Psoas muscle (tissue), 8 donors: ENCODE data around the gene OPA3. TPM values are rescaled to one million over a fixed set of nuclear protein-coding genes. Genes with fewer than 3 reads are reported as not detected.

Experiments used
- ATAC-seq, 4 donors: fragments of 200-7000 bp; cut with Tn5 transposase; one replicate each; pipeline ENCODE4 v1.9.1; 2020; ENCODE audit warnings: moderate library complexity in 3 of 4, mild to moderate bottlenecking in 2 of 4
- DNase-seq, 2 donors: peaks; one replicate each; pipeline ENCODE4 v3.0.0-alpha.2; 2020
- H3K27ac ChIP-seq: fragments of 200-600 bp; one replicate; pipeline ENCODE4 v1.8.0; 2022
- H3K27me3 ChIP-seq, 3 donors: fragments of 200-600 bp in 1 of 3; one replicate each; pipeline versions ENCODE4 v1.6.1 to v1.8.0; 2013 to 2022; ENCODE audit warnings: low read length in 2 of 3, mild to moderate bottlenecking in 2 of 3, moderate library complexity in 1 of 3; ENCODE audit not compliant: insufficient read depth in 3 of 3
- H3K36me3 ChIP-seq, 2 donors: fragments of 200-600 bp in 1 of 2; one replicate each; pipeline versions ENCODE4 v1.6.1 to v1.8.0; 2013 to 2022; ENCODE audit warnings: low read depth in 1 of 2, mild to moderate bottlenecking in 1 of 2, moderate library complexity in 1 of 2; ENCODE audit not compliant: insufficient read depth in 1 of 2
- H3K4me1 ChIP-seq: fragments of 200-600 bp; one replicate; pipeline ENCODE4 v1.8.0; 2022
- H3K4me3 ChIP-seq: fragments of 200-600 bp; one replicate; pipeline ENCODE4 v1.8.0; 2022; ENCODE audit warnings: mild to moderate bottlenecking
- H3K9me3 ChIP-seq: fragments of 200-600 bp; one replicate; pipeline ENCODE4 v1.8.0; 2022
- CTCF ChIP-seq: fragments of 200-600 bp; IDR thresholded peaks from one replicate; pipeline ENCODE4 v1.8.0; 2022; ENCODE audit warnings: antibody characterized with exemption
- WGBS, 3 donors: extraction: QIAGEN DNeasy Blood & Tissue Kit; methylation state at CpG; one replicate each; pipeline versions ENCODE4 v1.1.6 to v1.1.7; 2013; 5-methylcytosine and 5-hydroxymethylcytosine counted together
- intact Hi-C, 2 donors: fragments of 100-400 bp; cut with DNase I; formaldehyde crosslinking; loops; one replicate each; pipeline versions ENCODE4 v1.11.0 to v1.14.2; 2022
- long read RNA-seq, 2 donors: library from polyadenylated mRNA; unstranded; transcript quantifications; one replicate each; pipeline ENCODE4 v2.0.0, GENCODE V29; 2021
- polyA plus RNA-seq, 3 donors: library from polyadenylated mRNA; stranded (reverse); fragments of 200-250 nt; gene quantifications; one replicate each; pipeline ENCODE4 v1.2.3, GENCODE V29; 2013
- total RNA-seq, 4 donors: library from RNA; stranded (reverse); fragmentation: NEBNext Ultra II Directional in 2 of 4; extraction: Animal tissue kit (Norgen Biotek cat#: 25700) in 2 of 4; gene quantifications; one replicate each; pipeline versions ENCODE4 v1.2.1 to v1.2.4, GENCODE V29; 2021 to 2023
- donor health status: healthy with polysubstance abuse.
- donor health status: DM: no; HTN: no; CAD: no; lungs with moderate emphysema.
- donor health status: Bipolar disorder and iron deficiency.
- donor health status: healthy.
- donor health status: DM: yes; HTN: yes; CAD: no.
- donor health status: DM: no; HTN: no; CAD: no.
- donor health status: DM: no; HTN: no; CAD: no.
- donor health status: DM: yes; HTN: yes; CAD: no.

Gene OPA3
- 10 to 100 TPM; 14.0 to 27.6 (median 17.6) TPM for total RNA-seq
- 10 to 100 TPM in 2 of 3 donors, 1 to 10 TPM in 1; 9.1 to 15.8 (median 12.4) TPM for polyA plus RNA-seq
- long read RNA-seq, donor 1, full-length matches to known transcripts, result 4 of 9 reads
- long read RNA-seq, donor 1, partial matches to known transcripts, result 0 of 9 reads
- long read RNA-seq, donor 1, other reads (novel, unspliced or antisense), result 5 of 9 reads
- long read RNA-seq, donor 2, full-length matches to known transcripts, result 16 of 23 reads
- long read RNA-seq, donor 2, partial matches to known transcripts, result 0 of 23 reads
- long read RNA-seq, donor 2, other reads (novel, unspliced or antisense), result 7 of 23 reads

- DNase-seq (peak; percentile 100), ATAC-seq (peak; percentile 93 to 96 (median 95))
- Histone ChIP-seq H3K36me3 (peaks cover 0 to 5% of the 10 kb centered on the region in 2 donors), H3K4me3 (peak within 1 kb of the TSS; percentile 78), H3K27ac (peak within 1 kb of the TSS; percentile 96), H3K4me1 (peaks cover 4% of the 10 kb centered on the region), H3K9me3 (no peaks in the 10 kb centered on the region), H3K27me3 (no peaks in the 10 kb centered on the region)
- intact Hi-C loops, result no loop called here
- no peak for TF ChIP-seq CTCF
- 0% methylated on average over 61 to 63 of the region's 63 CpGs for WGBS, 3 donors
Measured at GRCh38 chr19:45584332-45585157, at the start of gene OPA3. TSS of gene OPA3 (minus strand) at chr19:45584802. CDS start at chr19:45584764, 38 bp downstream.

- intact Hi-C loops, result no loop called here
- Histone ChIP-seq H3K4me1 (peaks cover 10% of the 10 kb centered on the region), H3K9me3 (no peaks in the 10 kb centered on the region), H3K27ac (peak overlapping the region; percentile 60), H3K27me3 (no peaks in the 10 kb centered on the region), H3K36me3 (peaks cover 0 to 16% of the 10 kb centered on the region in 2 donors), H3K4me3 (peak overlapping the region; percentile 17)
- peak; percentile 96 to 98 (median 97) for ATAC-seq
- 30 to 35% (median 31%) methylated on average over 26 to 27 of the region's 27 CpGs for WGBS, 3 donors
- TF ChIP-seq CTCF, result no peak
- peak; percentile 74 to 86 for DNase-seq
Measured at GRCh38 chr19:45632468-45633196, 48.0 kb upstream of the OPA3 start.

GRCh38 chr19:45630463-45630862, 45.9 kb upstream of the OPA3 start:
- peaks cover 0 to 29% of the 10 kb centered on the region in 2 donors for H3K36me3 ChIP-seq
- WGBS, 3 donors, result 84 to 97% (median 93%) methylated on average over 2 of the region's 2 CpGs

More at GRCh38 chr19:45630463-45630862, 45.9 kb upstream of the OPA3 start:
- Histone ChIP-seq H3K4me1 (no peaks in the 10 kb centered on the region), H3K9me3 (no peaks in the 10 kb centered on the region), H3K27me3 (no peaks in the 10 kb centered on the region), H3K4me3 (no peak overlapping the region), H3K27ac (no peak overlapping the region)
- peak in 2 of 4 donors; percentile 25 to 50 for ATAC-seq
- intact Hi-C loops, result no loop called here
- DNase-seq, result no peak
- no peak for TF ChIP-seq CTCF
